Hematopoietic multipotent progenitor cell treated with erythropoietin and hydrocortisone succinate and interleukin-3 and kit ligand, for 15 days (in vitro differentiated cells): ENCODE results near the gene NHLRC3.
"Not testable (repeated sequence)": the region's sequence is repeated elsewhere in the genome, so short reads cannot be mapped to it uniquely, and the experiment has no call there.

Experiments used
- DNase-seq: peaks from one replicate; pipeline ENCODE4 v3.0.0-alpha.2; 2015; ENCODE audit warnings: low spot score

Gene NHLRC3

GRCh38 chr13:39037880-39038568 lies at the start of gene NHLRC3, which contains the start of gene PROSER1:
NHLRC3 (plus strand) TSS chr13:39038456; CDS start chr13:39038640, 184 bp downstream.
PROSER1 (minus strand) TSS chr13:39038089; CDS start chr13:39037242, 847 bp downstream.
- peak; percentile 67 for DNase-seq

GRCh38 chr13:38990693-38991092 lies 47.6 kb upstream of the NHLRC3 start, which contains the start of gene STOML3:
STOML3 (minus strand) TSS chr13:38990831; CDS start chr13:38990721, 110 bp downstream.
- DNase-seq = no peak

DNA sequence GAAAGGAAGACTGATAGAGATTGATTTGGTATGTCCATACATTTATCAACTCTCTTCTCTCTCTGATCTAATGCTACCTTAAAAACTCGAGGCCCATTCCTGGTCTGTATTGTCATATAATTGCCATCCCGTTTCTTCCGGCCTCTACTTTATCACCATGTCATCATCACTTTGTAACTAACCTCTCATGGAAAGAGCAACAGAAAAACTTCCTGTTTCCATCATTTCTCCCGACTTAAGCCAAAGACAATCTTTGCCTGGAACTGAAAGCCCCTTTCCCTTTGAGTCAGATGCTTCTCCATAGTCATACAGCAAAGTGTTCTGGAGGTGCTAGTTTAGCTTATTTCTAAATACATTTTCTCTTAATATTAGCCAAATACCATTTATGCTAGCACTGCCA lies 44.9 kb upstream of the NHLRC3 start:
- no peak for DNase-seq

- DNase-seq = no peak
Measured at GRCh38 chr13:38998739-38999138, 39.5 kb upstream of the NHLRC3 start.

DNA sequence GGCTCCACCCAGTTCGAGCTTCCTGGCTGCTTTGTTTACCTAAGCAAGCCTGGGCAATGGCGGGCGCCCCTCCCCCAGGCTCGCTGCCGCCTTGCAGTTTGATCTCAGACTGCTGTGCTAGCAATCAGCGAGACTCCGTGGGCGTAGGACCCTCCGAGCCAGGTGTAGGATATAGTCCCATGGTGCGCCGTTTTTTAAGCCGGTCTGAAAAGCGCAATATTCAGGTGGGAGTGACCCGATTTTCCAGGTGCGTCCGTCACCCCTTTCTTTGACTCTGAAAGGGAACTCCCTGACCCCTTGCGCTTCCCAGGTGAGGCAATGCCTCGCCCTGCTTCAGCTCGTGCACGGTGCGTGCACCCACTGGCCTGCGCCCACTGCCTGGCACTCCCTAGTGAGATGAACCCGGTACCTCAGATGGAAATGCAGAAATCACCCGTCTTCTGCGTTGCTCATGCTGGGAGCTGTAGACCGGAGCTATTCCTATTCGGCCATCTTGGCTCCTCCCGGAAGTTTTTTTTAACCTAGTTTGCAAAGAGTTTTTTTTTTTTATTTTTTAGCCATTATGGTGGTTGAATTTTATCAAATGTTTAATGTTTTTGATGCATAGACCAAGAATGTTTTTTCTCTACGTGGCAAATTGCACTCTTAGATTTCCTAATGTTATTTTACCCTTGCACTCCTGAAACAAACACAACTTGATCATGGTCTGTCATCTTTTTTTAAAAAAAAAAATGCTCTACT lies 31.7 kb upstream of the NHLRC3 start:
- not testable (repeated sequence) for DNase-seq

DNA sequence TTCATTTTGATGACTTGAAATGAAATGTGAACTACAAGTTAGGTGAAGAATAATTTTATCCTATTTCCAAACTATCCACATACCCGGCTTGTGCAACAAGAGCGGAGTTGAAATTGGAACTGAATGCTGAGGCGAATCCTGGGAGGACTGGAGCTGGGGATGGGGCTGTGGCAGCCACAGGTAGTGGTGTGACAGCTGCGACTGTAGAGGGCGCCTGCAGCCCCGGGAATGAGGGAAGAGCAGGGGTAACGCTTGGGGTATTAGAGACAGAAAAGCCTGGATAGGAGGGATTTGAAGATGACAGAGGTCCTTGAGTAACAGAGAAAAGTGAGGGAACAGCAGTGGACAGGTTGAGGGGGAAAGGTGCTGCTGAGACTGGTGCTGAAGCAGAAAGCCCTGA lies 25.6 kb upstream of the NHLRC3 start:
- no peak for DNase-seq

DNA sequence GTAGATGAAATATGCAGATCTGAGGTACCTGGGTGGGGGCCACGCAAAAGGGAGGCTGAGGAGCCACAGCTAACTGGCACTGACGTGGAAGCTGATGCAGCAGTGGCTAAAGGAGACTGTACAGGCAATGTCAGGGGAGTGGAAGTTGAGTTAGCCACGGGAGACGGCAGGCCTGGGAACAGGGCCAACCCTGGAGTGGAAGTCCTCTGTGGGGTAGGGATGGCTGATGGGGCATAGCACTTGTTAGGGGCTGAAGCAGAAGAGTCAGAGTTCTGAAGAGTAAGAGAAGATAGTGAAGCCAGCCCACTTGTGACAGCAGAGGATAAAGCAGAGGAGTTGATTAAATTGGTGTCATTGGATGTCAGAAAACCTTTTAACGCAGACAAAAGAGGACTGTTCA lies 24.8 kb upstream of the NHLRC3 start:
- DNase-seq = no peak

- no peak for DNase-seq
Measured at GRCh38 chr13:39016087-39016486, 22.2 kb upstream of the NHLRC3 start.

DNA sequence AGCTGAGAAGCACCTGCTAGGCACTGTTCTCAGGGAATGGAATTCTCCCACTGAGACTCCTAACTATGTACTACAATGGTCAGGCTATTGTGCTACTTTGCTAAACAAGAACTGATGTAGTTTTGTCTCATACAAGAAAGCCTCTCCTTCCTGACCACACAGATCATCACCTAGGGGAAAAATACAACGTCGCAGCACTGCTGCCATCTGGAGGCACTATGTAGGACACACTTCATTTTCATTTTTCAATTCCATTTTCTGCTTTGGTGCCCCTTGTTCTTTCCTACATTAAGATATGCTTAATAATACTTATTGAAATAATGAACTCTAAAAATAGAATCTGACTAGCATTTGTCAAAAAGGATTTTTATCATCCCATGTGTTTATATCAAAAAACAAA lies 21.5 kb upstream of the NHLRC3 start:
- DNase-seq = no peak

DNA sequence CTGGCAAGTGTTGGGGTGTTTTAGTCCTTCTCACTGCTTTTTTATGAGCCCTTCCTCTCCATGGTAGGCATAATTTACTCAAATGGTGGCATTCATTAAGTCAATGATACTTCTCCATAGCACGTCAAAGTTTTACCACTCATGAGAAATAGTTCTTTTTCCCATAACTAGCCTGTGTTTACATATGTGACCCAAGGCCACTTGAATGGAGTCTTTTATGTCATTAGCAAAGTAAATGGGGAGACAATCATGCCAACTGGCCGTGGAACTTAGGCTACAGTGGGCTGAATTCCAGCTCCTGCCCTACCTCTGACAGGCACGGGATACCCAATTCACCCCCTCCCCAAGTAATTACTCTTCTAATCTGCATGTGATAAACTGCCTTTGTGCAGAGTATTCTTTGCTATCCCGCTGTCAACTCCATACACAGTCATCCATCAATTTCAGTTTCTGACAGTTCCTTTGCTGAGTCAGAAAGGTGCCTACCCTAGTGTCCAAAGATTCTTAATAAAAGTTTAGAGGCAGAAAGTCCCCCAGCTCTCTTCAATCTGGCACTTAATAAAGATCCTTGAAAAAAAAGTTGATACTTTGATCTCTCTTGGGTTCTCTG lies 17.3 kb upstream of the NHLRC3 start:
- no peak for DNase-seq

- DNase-seq = no peak
Measured at GRCh38 chr13:39023316-39023715, 14.9 kb upstream of the NHLRC3 start.

DNA sequence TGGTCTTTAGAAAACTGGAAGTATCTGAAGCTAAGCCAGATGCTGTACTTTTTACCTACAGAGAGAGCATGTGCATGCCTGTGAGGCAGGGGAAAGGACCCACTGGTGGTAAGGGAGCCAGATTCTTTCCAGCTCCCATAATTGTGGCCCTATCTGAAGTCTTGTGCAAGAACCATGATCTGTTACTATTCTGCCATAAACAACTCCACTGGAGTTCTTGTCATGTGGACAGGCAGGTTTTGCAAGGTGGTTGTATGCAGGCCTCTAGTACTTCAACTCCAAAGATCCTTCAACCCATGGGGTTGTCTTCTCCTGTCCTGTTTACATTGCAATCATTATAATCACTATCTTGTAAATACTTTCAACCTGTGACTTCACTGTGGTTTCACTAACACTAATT lies 14.5 kb upstream of the NHLRC3 start:
- DNase-seq = no peak

DNA sequence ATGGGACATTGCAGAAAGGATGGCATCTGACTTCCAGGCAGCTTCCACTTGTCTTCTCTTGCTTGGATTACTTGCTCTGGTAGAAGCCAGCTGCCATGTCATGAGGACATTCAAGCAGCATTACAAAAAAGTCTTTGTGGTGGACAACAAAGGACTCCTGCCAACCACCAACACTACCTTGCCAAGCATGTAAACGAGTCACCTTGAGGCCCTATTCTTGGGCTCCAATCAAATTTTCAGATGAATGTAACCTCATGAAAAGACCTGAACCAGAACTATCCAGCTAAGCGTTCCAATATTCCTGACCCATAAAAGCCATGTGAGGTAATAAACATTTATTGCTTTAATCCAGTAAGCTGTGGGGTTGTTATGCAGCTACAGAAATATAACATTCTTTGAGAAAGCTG lies 12.8 kb upstream of the NHLRC3 start:
- DNase-seq = no peak

DNA sequence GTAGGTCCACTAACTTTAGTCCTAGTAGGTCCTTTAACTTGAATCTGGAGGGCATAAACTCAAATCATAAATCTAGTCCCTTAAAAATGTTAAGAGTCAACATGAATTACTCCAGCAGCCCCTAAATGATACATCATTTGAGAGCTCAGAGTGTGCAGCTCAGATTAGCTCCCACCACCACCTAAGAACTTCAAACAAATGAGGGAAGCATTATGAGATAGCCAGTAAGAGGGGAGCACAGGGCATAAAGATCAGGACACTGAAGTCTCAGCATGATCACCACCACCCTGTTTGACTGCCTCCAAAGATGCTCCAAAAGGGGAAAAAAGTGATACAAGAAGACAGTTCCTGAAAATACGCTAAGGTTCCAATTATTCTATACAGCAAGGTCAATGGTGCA lies 6.1 kb upstream of the NHLRC3 start:
- DNase-seq = no peak

DNA sequence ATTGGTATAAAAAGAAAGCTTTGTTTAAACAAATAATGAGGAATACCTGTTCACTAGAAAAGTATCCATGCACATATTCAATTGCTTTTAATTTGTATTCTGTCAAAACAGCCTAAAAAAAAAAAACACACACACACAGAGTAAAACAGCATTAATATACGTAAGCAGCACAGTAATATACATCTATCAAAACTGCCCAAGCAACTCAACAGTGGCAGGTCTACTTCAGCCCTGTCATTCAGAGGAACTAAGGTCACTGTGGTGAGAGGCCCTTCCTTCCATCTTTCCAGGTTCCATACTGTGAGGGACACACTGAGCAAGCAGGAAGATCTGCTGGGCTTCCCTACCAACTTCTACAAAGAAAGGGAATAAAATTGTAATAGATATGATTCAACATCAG lies 4.2 kb upstream of the NHLRC3 start:
- no peak for DNase-seq

- DNase-seq = no peak
Measured at GRCh38 chr13:39035204-39035603, 3.1 kb upstream of the NHLRC3 start.

DNA sequence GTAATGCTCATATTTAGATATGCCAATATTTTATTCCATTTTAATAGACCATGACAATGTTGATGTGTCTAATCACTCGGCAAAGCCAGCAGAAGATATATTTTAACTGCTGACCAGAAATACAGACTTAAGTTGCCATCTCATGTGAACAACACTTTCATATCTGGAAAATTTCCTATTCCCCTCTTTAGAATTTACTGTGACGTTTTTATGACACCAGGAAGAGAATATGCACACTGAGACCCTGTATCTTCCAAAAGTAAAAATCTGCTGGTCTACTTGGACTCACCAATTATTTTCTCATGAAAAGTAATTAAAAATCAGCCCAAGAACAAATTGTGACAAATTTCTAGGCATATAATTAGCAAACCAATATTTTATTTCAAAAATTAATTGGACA lies 2.5 kb upstream of the NHLRC3 start:
- no peak for DNase-seq

DNA sequence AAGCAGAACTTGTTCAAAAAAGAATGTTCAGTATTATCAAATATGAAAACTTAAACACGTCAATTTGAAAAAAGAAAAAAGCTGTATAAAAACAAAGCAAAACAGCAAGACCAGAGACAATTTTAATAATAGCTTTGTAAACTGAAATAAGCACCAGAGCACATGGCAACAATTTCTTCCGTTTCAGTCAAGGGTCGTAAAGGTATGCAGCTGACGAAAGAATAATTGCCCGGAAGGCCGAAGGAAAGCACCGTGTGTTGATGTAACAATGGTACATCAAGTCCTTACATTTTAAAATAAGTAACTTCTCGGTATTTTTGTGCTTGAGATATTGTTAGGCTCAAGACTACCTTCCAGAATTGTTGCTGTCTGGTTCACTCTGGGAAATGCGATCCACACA lies 2.0 kb upstream of the NHLRC3 start:
- no peak for DNase-seq

GRCh38 chr13:39037410-39037879 lies 811 bp upstream of the NHLRC3 start:
- DNase-seq = peak; percentile 17

DNA sequence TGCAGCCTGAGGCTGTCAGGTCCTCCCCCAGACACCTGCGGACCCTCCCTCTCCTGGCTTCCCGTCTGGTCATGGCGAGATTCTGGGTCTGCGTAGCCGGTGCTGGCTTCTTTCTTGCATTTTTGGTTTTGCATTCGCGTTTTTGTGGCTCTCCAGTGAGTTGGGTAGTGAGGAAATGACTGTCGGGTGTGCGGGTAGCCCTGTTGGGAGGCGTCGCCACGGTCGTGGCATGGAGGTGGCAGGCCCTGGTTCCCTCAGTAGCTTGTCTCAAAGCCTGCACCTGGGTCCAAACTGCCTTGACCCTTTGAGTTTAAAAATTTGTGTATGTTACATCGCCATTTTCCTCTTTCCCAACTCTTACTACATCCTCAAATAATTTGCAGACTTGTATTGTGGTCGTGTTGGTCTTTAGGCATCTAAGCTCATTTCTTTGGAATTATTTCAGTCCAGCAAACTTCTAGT lies 344 bp downstream of the NHLRC3 start:
- DNase-seq = peak; percentile 23

DNA sequence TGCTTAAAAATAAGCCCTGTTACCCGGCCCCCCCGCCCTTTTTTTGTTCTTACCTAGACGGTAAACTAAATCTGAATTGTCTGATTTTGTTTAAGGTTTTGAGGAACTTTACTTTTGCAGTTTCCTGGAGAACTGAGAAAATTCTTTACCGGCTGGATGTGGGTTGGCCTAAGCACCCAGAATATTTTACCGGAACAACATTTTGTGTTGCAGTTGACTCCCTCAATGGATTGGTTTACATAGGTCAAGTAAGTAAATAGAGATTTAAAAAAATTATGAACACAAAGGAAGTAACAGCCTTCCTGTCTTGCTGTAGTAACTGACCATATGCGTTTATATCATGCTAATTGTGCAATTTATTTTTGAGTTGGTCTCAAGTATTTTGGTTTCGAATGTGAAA lies 785 bp downstream of the NHLRC3 start:
- DNase-seq = no peak

DNA sequence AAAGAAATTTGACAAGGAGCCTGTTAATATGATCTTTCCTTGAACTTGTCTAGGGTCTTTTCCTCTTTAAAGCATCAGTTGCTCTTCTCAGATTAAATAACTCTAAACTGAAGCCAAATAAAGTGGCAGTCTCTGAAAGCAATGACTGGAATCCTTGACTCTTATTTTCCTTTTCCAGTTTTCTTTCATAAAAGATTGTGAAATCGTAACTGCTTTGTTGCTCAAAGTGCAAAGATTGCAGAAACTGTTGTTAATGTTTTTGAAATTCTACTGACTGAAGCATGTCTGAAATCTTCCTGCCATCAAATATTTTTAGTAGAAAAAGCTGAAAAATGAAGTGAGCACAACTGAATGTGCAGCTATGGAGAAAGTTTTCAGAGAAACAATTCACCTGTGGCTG lies 1.9 kb downstream of the NHLRC3 start:
- no peak for DNase-seq

DNA sequence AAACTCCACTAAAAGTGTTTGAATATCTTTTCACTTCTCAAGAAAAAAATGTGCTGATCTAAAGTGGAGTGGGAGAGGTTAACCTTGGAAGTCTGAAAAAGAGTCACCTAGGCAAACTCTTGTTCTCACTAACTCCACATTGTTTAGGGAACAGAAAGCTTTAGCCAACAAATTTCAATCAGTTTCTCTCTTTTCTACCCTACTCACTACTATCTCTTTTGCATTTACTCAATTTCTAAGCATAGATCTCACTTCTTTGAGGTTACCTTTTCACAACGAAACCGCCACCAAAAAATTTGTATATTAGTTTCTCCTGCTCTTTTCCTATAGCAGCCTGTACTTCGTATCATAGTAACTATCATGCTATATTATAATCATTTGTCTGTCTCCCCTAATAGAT lies 6.3 kb downstream of the NHLRC3 start:
- no peak for DNase-seq
